H9 (cell line): ENCODE results near the gene ZNF79. TPM values are rescaled to one million over a fixed set of nuclear protein-coding genes. Genes with fewer than 3 reads are reported as not detected.

Experiments used
- DNase-seq: peaks from one replicate; pipeline ENCODE4 v3.0.0-alpha.2; 2017
- H2AFZ ChIP-seq: one replicate; pipeline ENCODE4 v1.6.1; 2013; ENCODE audit warnings: mild to moderate bottlenecking, low read length, control low read depth, moderate library complexity
- H2AK5ac ChIP-seq: 2 replicates; pipeline ENCODE4 v1.6.1; 2013; ENCODE audit warnings: low read length, control low read depth, mixed read lengths; ENCODE audit not compliant: insufficient read length
- H2BK120ac ChIP-seq: one replicate; pipeline ENCODE4 v1.6.1; 2013; ENCODE audit warnings: low read depth, mild to moderate bottlenecking, low read length, control low read depth, inconsistent platforms; ENCODE audit not compliant: poor library complexity, severe bottlenecking
- H2BK12ac ChIP-seq: 2 replicates; pipeline ENCODE4 v1.6.1; 2013; ENCODE audit warnings: low read length, control low read depth, mixed read lengths, low read depth; ENCODE audit not compliant: insufficient read length
- H2BK15ac ChIP-seq: 2 replicates; pipeline ENCODE4 v1.6.1; 2013; ENCODE audit warnings: low read depth, low read length, control low read depth
- H2BK20ac ChIP-seq: one replicate; pipeline ENCODE4 v1.6.1; 2013; ENCODE audit warnings: low read depth, mild to moderate bottlenecking, low read length, control low read depth, inconsistent platforms; ENCODE audit not compliant: poor library complexity, severe bottlenecking
- H2BK5ac ChIP-seq: 2 replicates; pipeline ENCODE4 v1.6.1; 2013; ENCODE audit warnings: low read length, control low read depth, mixed read lengths; ENCODE audit not compliant: insufficient read length
- H3K14ac ChIP-seq: 2 replicates; pipeline ENCODE4 v1.6.1; 2013; ENCODE audit warnings: low read length, control low read depth; ENCODE audit not compliant: insufficient read depth
- H3K18ac ChIP-seq: 2 replicates; pipeline ENCODE4 v1.6.1; 2013; ENCODE audit warnings: low read depth, mild to moderate bottlenecking, mixed read lengths, low read length, control low read depth; ENCODE audit not compliant: insufficient read length
- H3K23ac ChIP-seq: 2 replicates; pipeline ENCODE4 v1.6.1; 2013; ENCODE audit warnings: low read length, control low read depth, mixed read lengths, low read depth; ENCODE audit not compliant: insufficient read length
- H3K23me2 ChIP-seq: 2 replicates; pipeline ENCODE4 v1.6.1; 2013; ENCODE audit warnings: low read depth, mild to moderate bottlenecking, mixed read lengths, low read length, control low read depth; ENCODE audit not compliant: insufficient read length, poor library complexity, severe bottlenecking
- H3K27ac ChIP-seq: 2 replicates; pipeline ENCODE4 v1.5.1; 2013; ENCODE audit warnings: low read length, control low read depth, mixed read lengths, low read depth; ENCODE audit not compliant: insufficient read length
- H3K27me3 ChIP-seq: 2 replicates; pipeline ENCODE4 v1.6.1; 2013; ENCODE audit warnings: low read length, control low read depth, inconsistent platforms; ENCODE audit not compliant: insufficient read depth
- H3K4ac ChIP-seq: 2 replicates; pipeline ENCODE4 v1.6.1; 2013; ENCODE audit warnings: low read depth, mild to moderate bottlenecking, control low read depth, inconsistent platforms, low read length, moderate library complexity
- H3K4me1 ChIP-seq: 2 replicates; pipeline ENCODE4 v1.6.1; 2013; ENCODE audit warnings: low read length, control low read depth, inconsistent platforms; ENCODE audit not compliant: insufficient read depth
- H3K4me2 ChIP-seq: 2 replicates; pipeline ENCODE4 v1.6.1; 2013; ENCODE audit warnings: low read length, control low read depth, mixed read lengths; ENCODE audit not compliant: insufficient read length, insufficient read depth
- H3K56ac ChIP-seq: 2 replicates; pipeline ENCODE4 v1.6.1; 2013; ENCODE audit warnings: low read depth, mild to moderate bottlenecking, mixed read lengths, low read length, control low read depth; ENCODE audit not compliant: insufficient read length
- H3K79me1 ChIP-seq: 2 replicates; pipeline ENCODE4 v1.6.1; 2013; ENCODE audit warnings: low read depth, mild to moderate bottlenecking, moderate library complexity, low read length, control low read depth, inconsistent platforms; ENCODE audit not compliant: insufficient read depth, poor library complexity, severe bottlenecking
- H3K79me2 ChIP-seq: 2 replicates; pipeline ENCODE4 v1.6.1; 2013; ENCODE audit warnings: low read length, control low read depth, inconsistent platforms; ENCODE audit not compliant: insufficient read depth
- H3K9ac ChIP-seq: 2 replicates; pipeline ENCODE4 v1.6.1; 2013; ENCODE audit warnings: low read length, control low read depth, mixed read lengths; ENCODE audit not compliant: insufficient read length; ENCODE audit errors: extremely low read depth
- H3K9me3 ChIP-seq: one replicate; pipeline ENCODE4 v1.6.1; 2013; ENCODE audit warnings: low read depth, low read length, inconsistent platforms; ENCODE audit not compliant: control insufficient read depth
- H3T11ph ChIP-seq: one replicate; pipeline ENCODE4 v1.6.1; 2013; ENCODE audit warnings: mild to moderate bottlenecking, low read length, control low read depth, inconsistent platforms
- H4K20me1 ChIP-seq: one replicate; pipeline ENCODE4 v1.6.1; 2013; ENCODE audit not compliant: control insufficient read depth, insufficient read length, insufficient read depth
- H4K5ac ChIP-seq: 2 replicates; pipeline ENCODE4 v1.6.1; 2013; ENCODE audit warnings: low read depth, mild to moderate bottlenecking, mixed read lengths, low read length, control low read depth; ENCODE audit not compliant: insufficient read length
- H4K8ac ChIP-seq: replicated peaks from 2 replicates; pipeline ENCODE4 v1.6.1; 2013; ENCODE audit warnings: low read length, control low read depth, mixed read lengths, low read depth; ENCODE audit not compliant: insufficient read length
- H4K91ac ChIP-seq: 2 replicates; pipeline ENCODE4 v1.6.1; 2013; ENCODE audit warnings: low read depth, mild to moderate bottlenecking, moderate library complexity, mixed read lengths, low read length, control low read depth; ENCODE audit not compliant: insufficient read length
- H3K27ac Mint-ChIP-seq, 3 experiments: 2 replicates in 2 of 3; 3 replicates in 1 of 3; pipeline ENCODE4 v1.8.0; 2020 to 2021; ENCODE audit warnings: mixed read lengths in 3 of 3, mild to moderate bottlenecking in 1 of 3, moderate library complexity in 1 of 3
- H3K27me3 Mint-ChIP-seq: 2 replicates; pipeline ENCODE4 v1.8.0; 2021; ENCODE audit warnings: low read depth, mild to moderate bottlenecking, moderate library complexity, mixed read lengths
- H3K36me3 Mint-ChIP-seq, 3 experiments: 2 replicates in 2 of 3; 3 replicates in 1 of 3; pipeline ENCODE4 v1.8.0; 2020 to 2021; ENCODE audit warnings: low read depth in 3 of 3, mixed read lengths in 3 of 3; ENCODE audit not compliant: insufficient read depth in 1 of 3
- H3K4me1 Mint-ChIP-seq, 2 experiments: 2 replicates each; pipeline ENCODE4 v1.8.0; 2020; ENCODE audit warnings: mixed read lengths in 2 of 2
- H3K4me3 Mint-ChIP-seq, 2 experiments: 2 replicates in 1 of 2; 3 replicates in 1 of 2; pipeline ENCODE4 v1.8.0; 2020 to 2021; ENCODE audit warnings: mild to moderate bottlenecking in 2 of 2, mixed read lengths in 2 of 2, moderate library complexity in 1 of 2
- H3K9me3 Mint-ChIP-seq, 2 experiments: 2 replicates in 1 of 2; 3 replicates in 1 of 2; pipeline ENCODE4 v1.8.0; 2020; ENCODE audit warnings: mild to moderate bottlenecking in 2 of 2, mixed read lengths in 2 of 2, moderate library complexity in 1 of 2
- CTCF ChIP-seq: fragments of 200-600 bp; sonication (generic); conservative IDR thresholded peaks from 3 replicates; pipeline ENCODE4 v1.8.0; 2021; ENCODE audit warnings: antibody characterized with exemption, mild to moderate bottlenecking
- WGBS: extraction: QIAGEN DNeasy Blood & Tissue Kit; methylation state at CpG from one replicate; pipeline ENCODE4 v1.1.7; 2013; ENCODE audit warnings: missing lambda C conversion rate, low lambda C conversion rate, mixed read lengths; ENCODE audit not compliant: insufficient read length; ENCODE audit errors: extremely low coverage; 5-methylcytosine and 5-hydroxymethylcytosine counted together
- total RNA-seq: library from RNA; stranded (reverse); gene quantifications from 2 replicates; pipeline ENCODE4 v1.2.1, GENCODE V29; 2021

ZNF79 gene
- total RNA-seq, 1 experiment from 2014 or later: 11.5 TPM

- WGBS: no CpG with 5 or more reads among the region's 8 CpGs
- H3K79me1 ChIP-seq: no peaks in the 10 kb centered on the region
- no peak overlapping the region for H3K56ac ChIP-seq
- no peak overlapping the region for H3K4ac ChIP-seq
- no peak overlapping the region for H3K9ac ChIP-seq
- H3K36me3 Mint-ChIP-seq: peaks cover 27 to 67% (median 61%) of the 10 kb centered on the region in 3 experiments; a peak in 6 of 7 replicates
- no peak overlapping the region for H4K8ac ChIP-seq
- H3K4me2 ChIP-seq: no peak overlapping the region
- H2BK120ac ChIP-seq: no peak overlapping the region
- no peaks in the 10 kb centered on the region for H3K4me1 ChIP-seq
- no peak overlapping the region for H3K4me3 Mint-ChIP-seq
- H3K27me3 ChIP-seq: no peaks in the 10 kb centered on the region
- no peak overlapping the region for H3T11ph ChIP-seq
- no peaks in the 10 kb centered on the region for H3K23me2 ChIP-seq
- H3K27me3 Mint-ChIP-seq: no peaks in the 10 kb centered on the region
- H4K91ac ChIP-seq: no peak overlapping the region
- H2BK20ac ChIP-seq: no peak overlapping the region
- H2BK5ac ChIP-seq: no peak overlapping the region
- no peak for DNase-seq
- no peaks in the 10 kb centered on the region for H4K20me1 ChIP-seq
- no peak overlapping the region for H3K27ac ChIP-seq
- H2BK15ac ChIP-seq: no peak overlapping the region
- H3K9me3 Mint-ChIP-seq: no peaks in the 10 kb centered on the region
- TF ChIP-seq CTCF: no peak
- no peak overlapping the region for H3K23ac ChIP-seq
- H3K27ac Mint-ChIP-seq: no peak overlapping the region; a peak in 1 of 7 replicates
- H3K14ac ChIP-seq: no peak overlapping the region
- peaks cover 2% of the 10 kb centered on the region; the same call in 1 of the 2 replicates for H3K79me2 ChIP-seq
- H3K4me1 Mint-ChIP-seq: peaks cover under 1% of the 10 kb centered on the region in 2 experiments; a peak in 2 of 4 replicates
- no peak overlapping the region for H2AFZ ChIP-seq
- H2AK5ac ChIP-seq: no peak overlapping the region
- H4K5ac ChIP-seq: no peak overlapping the region
- H2BK12ac ChIP-seq: no peak overlapping the region
- H3K9me3 ChIP-seq: no peaks in the 10 kb centered on the region
- no peak overlapping the region for H3K18ac ChIP-seq
Observed at GRCh38 chr9:127430415-127430814, 6.2 kb downstream of the ZNF79 start.
